ENCODE data around the gene HIGD1A.

- TF ChIP-seq, protein P1, sequence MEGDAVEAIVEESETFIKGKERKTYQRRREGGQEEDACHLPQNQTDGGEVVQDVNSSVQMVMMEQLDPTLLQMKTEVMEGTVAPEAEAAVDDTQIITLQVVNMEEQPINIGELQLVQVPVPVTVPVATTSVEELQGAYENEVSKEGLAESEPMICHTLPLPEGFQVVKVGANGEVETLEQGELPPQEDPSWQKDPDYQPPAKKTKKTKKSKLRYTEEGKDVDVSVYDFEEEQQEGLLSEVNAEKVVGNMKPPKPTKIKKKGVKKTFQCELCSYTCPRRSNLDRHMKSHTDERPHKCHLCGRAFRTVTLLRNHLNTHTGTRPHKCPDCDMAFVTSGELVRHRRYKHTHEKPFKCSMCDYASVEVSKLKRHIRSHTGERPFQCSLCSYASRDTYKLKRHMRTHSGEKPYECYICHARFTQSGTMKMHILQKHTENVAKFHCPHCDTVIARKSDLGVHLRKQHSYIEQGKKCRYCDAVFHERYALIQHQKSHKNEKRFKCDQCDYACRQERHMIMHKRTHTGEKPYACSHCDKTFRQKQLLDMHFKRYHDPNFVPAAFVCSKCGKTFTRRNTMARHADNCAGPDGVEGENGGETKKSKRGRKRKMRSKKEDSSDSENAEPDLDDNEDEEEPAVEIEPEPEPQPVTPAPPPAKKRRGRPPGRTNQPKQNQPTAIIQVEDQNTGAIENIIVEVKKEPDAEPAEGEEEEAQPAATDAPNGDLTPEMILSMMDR (IDR thresholded peaks at IDR 0.05): no peak
- TF ChIP-seq POLR2AphosphoS5 (IDR thresholded peaks at IDR 0.05) (no peak), POLR2A (IDR thresholded peaks at IDR 0.05) (no peak)
These were observed 40.1 kb upstream of the HIGD1A start for GRCh38 chr3:42844412-42844713.
